ENCODE measurements around the gene PRDM16.

PRDM16 gene

DNA sequence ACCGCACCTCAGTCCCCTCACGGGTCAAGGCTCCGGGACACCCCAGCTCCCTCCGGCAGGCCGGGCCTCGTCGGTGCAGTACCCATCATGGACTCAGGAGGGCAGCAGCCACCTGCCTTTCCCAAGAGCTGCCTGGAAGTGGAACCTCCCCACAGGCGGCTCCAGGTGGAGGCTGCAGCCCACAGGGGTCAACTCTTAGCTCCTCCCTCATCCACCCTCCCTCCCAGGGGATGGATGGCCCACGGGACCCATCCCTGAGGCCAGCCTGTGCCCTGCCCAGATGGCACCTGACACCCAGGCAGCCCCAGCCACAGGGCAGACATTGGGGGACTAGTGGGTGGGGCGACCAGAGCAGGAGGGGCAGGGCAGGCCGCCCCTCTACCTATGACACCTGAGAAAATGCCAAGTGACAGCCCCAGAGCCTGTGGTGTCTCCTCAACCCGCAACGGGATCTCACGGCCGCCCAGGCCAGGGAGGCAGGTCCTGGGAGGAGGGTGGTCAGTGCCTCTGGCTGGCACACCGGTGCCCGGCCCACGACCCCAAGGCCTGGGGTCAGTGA lies 384.3 kb downstream of the PRDM16 start:
- ATAC-seq: peak; percentile 72
- Mint-ChIP-seq H3K27ac (peak overlapping the region; percentile 44), H3K36me3 (no peaks in the 10 kb centered on the region), H3K9me3 (no peaks in the 10 kb centered on the region), H3K4me1 (peaks cover 6% of the 10 kb centered on the region), H3K27me3 (peaks cover 54% of the 10 kb centered on the region), H3K4me3 (peak overlapping the region; percentile 63)

DNA sequence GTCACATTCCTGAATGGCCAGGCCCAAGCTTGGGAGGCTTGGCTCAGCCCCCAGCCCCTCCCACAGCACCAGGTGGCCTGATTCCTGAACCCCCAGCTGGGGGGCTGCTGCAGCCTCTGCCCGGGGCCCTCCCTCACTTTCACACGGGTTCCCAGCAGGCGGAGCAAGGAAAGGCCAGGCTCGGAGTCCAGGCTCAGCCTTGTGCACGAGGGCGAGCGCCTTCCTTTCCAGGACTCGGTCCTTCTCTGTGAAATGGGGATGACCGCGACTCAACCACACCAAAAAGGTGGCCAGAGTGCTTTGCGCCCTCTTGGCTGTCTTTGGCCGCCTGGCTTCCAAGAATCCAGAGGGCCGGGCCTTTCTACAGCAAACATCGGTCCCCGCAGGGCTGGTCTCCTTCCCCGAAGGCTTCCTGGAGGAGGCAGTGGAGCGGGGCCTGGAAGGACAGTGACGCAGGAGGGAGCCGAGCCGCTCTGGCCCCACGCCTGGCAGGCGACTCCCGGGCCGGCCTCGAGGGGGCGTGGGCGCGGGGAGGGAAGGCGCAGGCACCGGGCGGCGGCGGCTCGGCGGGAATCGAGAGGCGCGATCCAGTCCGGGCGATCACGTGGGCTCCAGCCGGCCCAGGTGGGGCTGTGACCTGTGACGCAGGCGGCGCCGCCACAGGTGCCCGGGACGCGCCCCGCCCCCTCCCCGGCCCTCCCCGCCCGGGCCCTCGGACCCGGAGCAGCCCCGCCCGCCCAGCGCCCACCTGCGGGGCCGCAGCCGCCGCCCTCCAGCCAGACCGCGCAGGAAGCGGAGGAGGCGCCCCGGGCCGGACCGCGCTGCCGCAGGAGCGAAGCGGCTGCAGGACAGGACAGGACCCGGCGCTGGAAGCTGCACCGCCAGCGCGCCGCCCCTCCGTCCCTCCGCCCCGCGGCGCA lies 385.1 kb downstream of the PRDM16 start, which contains the start of gene ARHGEF16:
ARHGEF16 (plus strand) TSS at position 775 of the 920 bp plus-strand sequence. CDS start 8,420 bp downstream, outside the sequence.
- Mint-ChIP-seq H3K36me3 (no peaks in the 10 kb centered on the region), H3K4me1 (peaks cover 6% of the 10 kb centered on the region), H3K9me3 (no peaks in the 10 kb centered on the region), H3K4me3 (peak within 1 kb of the TSS; percentile 67), H3K27ac (peak within 1 kb of the TSS; percentile 44), H3K27me3 (peaks cover 53% of the 10 kb centered on the region)
- no peak for ATAC-seq

DNA sequence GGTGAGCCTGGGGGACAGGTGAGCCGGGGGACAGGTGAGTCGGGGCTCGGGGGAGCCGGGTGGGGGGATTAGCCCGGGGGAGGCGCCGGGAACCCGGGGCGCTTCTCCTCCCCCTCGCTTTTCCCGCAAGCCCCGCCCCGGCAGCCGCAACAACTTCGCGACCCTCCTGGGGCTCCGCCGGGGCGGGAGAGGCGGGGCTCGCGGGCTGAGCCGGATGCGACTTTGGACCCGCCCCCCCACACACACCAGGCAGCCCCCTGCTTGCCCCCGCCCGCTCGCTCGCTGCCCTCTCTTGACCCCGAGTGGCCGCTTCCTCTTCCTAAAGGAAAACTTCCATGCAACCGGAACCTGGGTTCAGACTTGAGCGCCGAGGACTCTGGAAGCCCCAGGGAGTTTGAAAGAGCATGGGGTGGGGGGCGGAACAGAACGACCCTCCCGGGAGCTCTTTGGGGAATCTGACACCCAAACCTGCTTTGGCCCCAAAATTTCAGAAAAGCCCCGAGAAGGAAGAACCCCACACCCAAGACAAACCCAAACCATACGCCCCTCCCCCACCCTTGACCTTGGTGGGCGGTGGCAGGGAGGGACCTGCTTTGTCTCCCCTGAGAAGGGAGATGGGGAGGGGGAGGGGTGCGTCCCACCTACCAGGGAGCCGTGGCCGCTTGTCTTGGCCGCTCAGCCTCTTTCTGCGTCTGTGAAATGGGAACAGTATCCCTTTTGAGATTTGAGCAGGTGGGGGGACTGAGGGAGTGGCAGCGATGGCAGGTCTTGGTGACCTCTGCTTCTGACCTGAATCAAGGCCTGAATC lies 386.0 kb downstream of the PRDM16 start:
- H3K27me3 Mint-ChIP-seq: peaks cover 53% of the 10 kb centered on the region
- H3K9me3 Mint-ChIP-seq: no peaks in the 10 kb centered on the region
- no peak for ATAC-seq
- peak overlapping the region; percentile 58 for H3K4me3 Mint-ChIP-seq
- H3K36me3 Mint-ChIP-seq: no peaks in the 10 kb centered on the region
- peaks cover 6% of the 10 kb centered on the region for H3K4me1 Mint-ChIP-seq
- H3K27ac Mint-ChIP-seq: no peak overlapping the region

DNA sequence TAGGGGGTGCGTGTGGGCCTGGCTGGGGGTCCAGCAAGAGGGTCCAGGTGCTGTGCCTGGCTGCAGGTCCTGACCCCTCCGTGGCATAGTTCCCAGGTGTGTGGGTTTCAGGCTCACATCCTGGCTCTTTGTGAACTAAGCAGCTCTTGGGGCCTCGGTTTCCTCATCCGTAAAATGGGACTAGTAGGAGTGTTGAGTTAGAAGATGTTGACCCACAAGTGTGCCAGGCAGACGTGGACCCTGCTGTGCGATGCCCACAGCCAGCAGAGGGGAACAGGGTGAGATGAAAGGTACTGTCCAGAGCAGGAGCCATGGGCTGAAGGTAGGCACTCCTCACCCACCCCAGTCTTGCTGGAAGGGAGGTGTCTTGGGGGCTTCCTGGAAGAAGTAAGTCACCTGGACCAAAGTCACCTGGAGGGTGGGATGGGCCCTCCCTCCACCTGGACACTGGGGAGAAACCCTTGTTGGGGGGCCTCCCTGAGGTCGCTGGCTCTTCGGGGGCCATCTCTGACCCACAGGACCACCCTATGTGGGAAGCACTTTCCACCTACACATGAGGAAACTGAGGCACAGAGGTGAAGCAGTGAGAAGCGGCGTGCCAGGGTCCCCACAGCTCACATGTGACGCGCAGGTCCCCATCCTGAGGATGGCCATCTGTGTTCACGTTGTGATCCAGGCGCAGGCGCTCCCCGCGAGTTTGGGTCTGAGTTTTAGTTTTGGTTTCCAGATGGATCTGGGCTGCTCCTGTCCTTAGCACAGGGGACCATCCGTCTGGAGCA lies 386.9 kb downstream of the PRDM16 start:
- Mint-ChIP-seq H3K9me3 (no peaks in the 10 kb centered on the region), H3K36me3 (no peaks in the 10 kb centered on the region), H3K4me1 (peaks cover 6% of the 10 kb centered on the region), H3K27ac (no peak overlapping the region), H3K27me3 (peaks cover 53% of the 10 kb centered on the region), H3K4me3 (peak overlapping the region; percentile 58)
- no peak for ATAC-seq

DNA sequence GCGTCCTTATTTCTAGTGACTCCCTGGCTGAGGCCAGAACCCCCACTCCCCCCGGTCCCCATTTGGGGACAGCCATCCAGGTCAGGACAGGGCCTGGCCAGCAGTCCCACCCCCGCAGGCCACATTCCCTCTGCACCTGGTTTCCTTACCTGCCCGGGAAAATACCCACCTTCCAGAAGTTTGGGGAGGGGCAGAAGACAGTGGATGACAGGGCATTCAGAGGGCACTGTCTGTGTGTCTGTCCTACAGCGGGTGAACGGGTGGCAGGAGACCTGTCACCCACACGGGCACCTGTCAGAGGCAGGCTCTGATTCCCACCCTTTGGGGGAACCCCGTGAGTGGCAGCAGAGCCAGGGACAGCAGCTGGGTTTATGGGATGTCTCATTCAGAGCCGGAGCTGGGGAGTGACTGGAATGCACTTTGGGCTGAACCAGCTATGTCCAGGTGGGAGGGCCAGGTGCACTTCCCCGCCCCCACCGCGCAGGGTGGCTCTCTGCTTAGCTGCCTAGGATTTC lies 387.5 kb downstream of the PRDM16 start:
- Mint-ChIP-seq H3K4me1 (peaks cover 6% of the 10 kb centered on the region), H3K27me3 (peaks cover 50% of the 10 kb centered on the region), H3K36me3 (no peaks in the 10 kb centered on the region), H3K4me3 (no peak overlapping the region), H3K27ac (no peak overlapping the region), H3K9me3 (no peaks in the 10 kb centered on the region)
- no peak for ATAC-seq

DNA sequence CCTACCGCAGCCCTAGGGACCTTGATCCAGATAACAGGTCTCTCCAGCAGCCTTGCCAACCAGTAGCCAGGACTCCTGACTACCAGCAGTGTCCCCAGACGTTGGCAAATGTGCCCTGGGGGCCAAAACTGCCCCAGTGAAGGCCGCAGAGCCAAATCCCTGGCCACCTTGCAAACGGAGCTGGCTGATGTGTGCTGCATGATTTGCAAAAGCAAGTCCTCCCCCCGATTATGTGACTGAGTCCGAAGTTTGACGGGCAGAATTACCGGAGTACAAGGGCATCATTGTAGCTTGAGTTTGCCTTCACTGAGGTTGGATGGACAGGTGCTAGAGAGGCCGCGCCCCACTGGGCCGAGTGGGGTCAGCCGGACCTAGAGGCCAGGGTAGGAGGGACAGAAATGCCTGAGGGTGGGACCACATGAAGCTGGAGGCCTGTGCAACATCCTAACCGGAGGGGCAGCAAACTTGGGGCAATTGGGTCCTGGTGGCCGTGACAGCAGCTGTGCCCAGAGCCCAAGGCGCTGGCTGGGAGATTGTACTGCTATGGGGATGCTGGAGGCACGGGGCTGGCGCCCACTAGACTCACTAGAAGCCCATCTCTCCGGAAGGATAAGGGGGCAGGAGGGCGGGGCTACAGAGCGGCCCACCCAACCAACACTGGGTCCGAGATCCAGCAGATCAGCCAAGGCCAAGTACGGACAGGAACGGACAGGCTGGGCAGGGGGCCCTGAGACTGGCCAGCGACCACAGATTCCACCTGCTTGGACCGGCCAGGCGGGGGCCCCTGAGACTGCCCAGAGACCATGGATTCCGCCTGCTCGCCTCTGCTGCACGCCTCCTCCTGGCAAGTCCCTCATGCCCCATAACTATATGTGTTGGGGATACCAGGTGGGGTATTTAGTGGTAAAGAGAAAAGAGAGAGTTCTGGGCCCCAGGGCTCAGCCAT lies 388.2 kb downstream of the PRDM16 start:
- Mint-ChIP-seq H3K9me3 (no peaks in the 10 kb centered on the region), H3K4me3 (no peak overlapping the region), H3K27ac (no peak overlapping the region), H3K36me3 (no peaks in the 10 kb centered on the region), H3K4me1 (peaks cover 6% of the 10 kb centered on the region), H3K27me3 (peaks cover 51% of the 10 kb centered on the region)
- ATAC-seq: no peak

DNA sequence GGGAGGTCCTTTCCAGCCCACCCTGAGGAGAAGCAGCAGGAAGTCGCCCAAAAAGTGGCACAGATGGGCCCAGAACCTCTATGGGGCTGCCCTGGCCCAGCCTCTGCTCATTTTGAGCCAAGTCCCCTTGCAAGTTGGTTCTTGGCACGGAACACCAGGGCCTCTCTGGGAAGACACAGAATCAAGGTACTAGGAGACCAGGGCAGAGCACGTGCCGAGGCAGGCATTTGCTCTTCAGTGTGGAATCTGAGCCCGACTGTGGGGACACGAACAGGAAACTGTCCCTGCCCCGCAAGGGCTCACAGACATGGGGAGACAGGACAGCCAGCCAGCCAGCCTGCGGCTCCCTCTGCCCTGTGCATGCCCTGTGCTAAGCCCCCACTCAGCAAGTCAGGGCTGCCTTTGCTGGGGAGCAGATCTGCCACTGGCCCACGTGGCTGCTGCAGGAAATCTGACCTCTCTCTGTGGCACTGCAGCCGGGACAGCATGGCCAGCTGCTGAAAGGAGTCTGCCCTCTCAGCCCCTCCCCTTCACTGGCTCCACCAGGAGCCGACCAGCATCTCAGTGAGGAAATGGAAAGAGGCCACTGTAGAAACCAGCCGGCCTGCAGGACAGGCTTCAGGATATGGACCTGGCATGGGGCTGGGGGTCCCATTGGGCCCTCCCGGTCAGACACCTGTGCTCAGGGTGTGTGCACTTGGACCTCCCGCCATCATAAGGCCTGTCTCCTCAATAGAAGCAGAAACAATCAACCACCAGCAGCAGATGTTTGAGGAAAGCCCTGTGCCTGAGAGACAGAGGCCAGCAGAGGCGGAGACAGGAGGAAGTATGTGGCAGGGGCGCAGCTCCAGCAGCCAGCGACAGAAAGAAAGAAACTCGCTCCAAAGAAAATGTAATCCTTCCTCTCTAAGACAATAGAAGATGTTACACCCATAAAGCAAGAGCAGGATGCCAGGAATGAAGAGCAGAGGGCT lies 389.2 kb downstream of the PRDM16 start:
- ATAC-seq: no peak

DNA sequence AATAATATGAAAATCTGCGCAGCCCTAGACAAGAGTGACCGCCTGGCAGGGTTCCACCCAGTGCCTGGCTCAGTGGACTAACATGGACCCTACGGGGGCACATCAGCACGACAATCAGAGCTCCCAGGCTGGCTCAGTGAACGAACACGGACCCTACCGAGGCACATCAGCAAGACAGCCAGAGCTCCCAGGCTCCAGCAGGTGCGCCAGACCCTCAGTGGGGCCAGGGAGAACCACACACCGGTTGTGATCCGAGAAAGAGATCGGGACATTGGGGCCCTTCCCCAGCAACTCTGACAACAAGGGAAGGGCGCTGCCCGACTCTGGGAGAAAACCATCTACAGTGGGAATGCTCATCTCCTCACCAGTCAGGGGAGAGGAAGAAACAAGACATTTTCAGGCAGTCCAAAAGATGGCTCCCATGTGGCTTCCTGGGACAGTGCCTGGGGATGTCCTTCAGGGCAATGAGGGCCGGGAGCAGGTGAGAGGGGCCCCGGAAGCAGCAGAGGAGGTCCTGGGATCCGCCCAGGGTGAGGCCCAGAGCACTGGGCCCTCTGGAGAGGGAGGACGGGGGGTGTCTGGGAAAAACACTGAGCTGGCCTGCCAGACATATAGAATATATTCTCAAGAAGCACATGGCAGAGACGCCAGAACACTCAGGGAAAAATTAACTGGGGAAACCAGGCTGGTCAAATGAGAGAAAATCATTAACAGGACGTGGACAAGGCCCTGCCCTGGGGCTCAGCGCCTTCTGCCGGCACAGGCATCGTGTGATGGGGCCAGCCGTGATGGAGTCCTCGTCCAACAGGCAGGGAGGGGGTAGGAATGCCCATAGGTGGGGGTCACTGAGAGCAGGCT lies 390.3 kb downstream of the PRDM16 start:
- ATAC-seq: no peak
- Mint-ChIP-seq H3K4me1 (no peaks in the 10 kb centered on the region), H3K9me3 (no peaks in the 10 kb centered on the region), H3K36me3 (no peaks in the 10 kb centered on the region), H3K27me3 (peaks cover 37% of the 10 kb centered on the region), H3K4me3 (no peak overlapping the region), H3K27ac (no peak overlapping the region)

More for the DNA sequence above, 389.2 kb downstream of the PRDM16 start:
- Mint-ChIP-seq H3K36me3 (no peaks in the 10 kb centered on the region), H3K9me3 (no peaks in the 10 kb centered on the region), H3K4me3 (no peak overlapping the region), H3K4me1 (peaks cover 3% of the 10 kb centered on the region), H3K27ac (no peak overlapping the region), H3K27me3 (peaks cover 41% of the 10 kb centered on the region)

DNA sequence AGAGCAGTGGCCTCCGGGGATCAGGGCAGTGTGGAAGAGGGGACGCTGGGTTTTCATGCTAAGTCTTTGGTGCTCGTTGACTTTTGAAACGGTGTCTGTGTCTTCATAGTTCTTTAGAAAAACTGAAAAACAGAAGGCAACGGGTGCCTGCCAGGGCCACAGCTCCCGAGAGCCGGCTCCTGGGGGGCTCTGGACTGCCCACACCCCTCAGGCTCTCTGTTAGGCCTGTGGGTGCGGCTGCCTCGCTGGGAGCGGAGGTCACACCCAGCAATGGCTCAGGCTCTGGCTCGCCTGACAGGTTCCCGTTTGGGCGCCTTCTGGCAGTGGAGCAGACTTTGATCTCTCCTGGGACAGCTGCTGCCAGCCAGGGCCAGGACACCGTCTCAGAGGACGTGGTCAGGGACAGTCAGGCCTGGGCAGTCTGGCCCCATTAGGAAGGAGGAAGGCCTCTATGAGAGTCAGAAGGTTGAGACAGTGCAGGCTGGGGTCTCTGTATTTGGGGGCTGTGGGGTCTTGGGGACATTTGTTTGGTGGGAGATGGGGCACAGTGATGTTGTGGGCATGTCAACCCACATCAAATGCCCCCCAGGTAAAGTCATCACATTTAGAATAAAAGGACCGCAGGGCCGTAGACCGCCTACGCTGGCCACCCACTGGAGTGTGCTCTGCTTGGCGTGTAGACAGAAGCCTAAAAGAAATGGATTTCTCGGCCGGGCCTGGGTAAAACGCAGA lies 391.1 kb downstream of the PRDM16 start:
- H3K27me3 Mint-ChIP-seq: peaks cover 43% of the 10 kb centered on the region
- no peak overlapping the region for H3K4me3 Mint-ChIP-seq
- H3K9me3 Mint-ChIP-seq: no peaks in the 10 kb centered on the region
- no peaks in the 10 kb centered on the region for H3K36me3 Mint-ChIP-seq
- ATAC-seq: no peak
- H3K4me1 Mint-ChIP-seq: no peaks in the 10 kb centered on the region
- no peak overlapping the region for H3K27ac Mint-ChIP-seq

DNA sequence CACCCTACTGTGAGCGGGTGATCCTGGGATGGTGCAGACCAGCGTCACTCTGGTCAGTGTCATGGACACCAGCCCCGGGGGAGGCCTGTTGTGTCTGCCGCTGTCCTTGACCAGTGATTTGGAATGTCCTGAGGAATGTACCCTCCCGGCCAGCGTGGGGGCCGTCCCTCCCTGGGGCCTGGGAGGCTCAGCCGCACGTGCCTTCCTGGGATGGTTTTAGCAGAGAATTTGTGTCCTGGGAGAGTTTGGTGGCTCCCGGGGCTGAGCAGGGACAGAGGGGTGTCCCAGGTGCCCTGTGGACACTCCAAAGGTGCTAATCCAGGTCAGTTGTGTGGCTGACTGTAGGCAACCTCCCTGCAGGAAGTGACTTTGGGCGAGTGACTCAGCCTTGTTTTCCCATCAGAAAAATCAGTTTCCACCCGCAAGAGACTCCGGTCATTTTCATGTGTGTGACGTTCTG lies 391.7 kb downstream of the PRDM16 start:
- no peaks in the 10 kb centered on the region for H3K9me3 Mint-ChIP-seq
- no peak overlapping the region for H3K27ac Mint-ChIP-seq
- ATAC-seq: no peak
- no peaks in the 10 kb centered on the region for H3K36me3 Mint-ChIP-seq
- H3K4me3 Mint-ChIP-seq: no peak overlapping the region
- peaks cover 3% of the 10 kb centered on the region for H3K4me1 Mint-ChIP-seq
- peaks cover 43% of the 10 kb centered on the region for H3K27me3 Mint-ChIP-seq

DNA sequence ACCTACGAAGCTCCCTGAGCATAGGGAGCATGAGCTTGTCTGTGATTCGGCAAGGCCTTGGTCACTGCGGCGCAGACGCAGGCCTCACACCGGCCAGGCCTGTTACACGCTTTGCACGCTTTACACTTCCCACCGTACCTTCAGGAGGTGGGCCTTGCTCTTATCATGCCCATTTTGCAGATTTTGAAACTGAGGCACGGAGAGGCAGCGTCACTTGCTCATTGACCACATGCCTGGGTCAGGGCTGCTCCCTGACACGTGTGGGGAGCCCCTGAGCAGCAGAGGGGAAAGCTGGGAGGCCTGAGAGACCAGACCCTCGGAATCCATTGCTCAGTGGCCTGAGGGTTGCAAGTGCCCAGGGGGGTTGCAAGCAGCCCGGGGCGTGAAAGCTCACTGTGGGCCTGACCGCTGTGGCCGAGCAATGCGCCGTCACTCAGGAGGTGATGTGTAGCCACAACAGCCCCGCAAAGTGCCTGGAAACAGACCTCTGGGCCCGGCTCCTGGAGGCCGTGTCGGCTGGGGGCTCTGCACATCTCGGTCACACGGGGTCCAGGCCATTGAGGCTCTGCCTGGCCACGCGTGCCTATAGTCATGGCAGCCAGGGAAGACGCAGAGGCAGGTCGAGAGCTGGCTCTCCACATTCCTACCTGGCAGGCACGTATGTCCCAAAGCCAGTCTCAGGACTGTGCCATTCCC lies 392.4 kb downstream of the PRDM16 start:
- ATAC-seq: no peak
- peaks cover 6% of the 10 kb centered on the region for H3K4me1 Mint-ChIP-seq
- H3K27ac Mint-ChIP-seq: no peak overlapping the region
- no peaks in the 10 kb centered on the region for H3K36me3 Mint-ChIP-seq
- H3K9me3 Mint-ChIP-seq: no peaks in the 10 kb centered on the region
- H3K27me3 Mint-ChIP-seq: peaks cover 48% of the 10 kb centered on the region
- H3K4me3 Mint-ChIP-seq: no peak overlapping the region

Measured in stimulated activated memory B cell treated with anti-CD40 and anti-IgM and Interleukin-4, amounts not matched to agents 10 μg/mL and 1 μg/mL and 100 μg/mL, for 72 hours (primary cell).